IMR-90 (cell line): ENCODE results near the gene TMEM82. TPM values are rescaled to one million over a fixed set of nuclear protein-coding genes. Genes with fewer than 3 reads are reported as not detected.

Source experiments
- ATAC-seq: fragments of 200-7000 bp; cut with Tn5 transposase; 2 replicates; pipeline ENCODE4 v1.9.1; 2020; ENCODE audit warnings: low read depth, mild to moderate bottlenecking, moderate library complexity
- BruUV-seq: library from RNA; stranded (reverse); fragments of 400-500 nt; replicated peaks from 2 replicates; lab custom pipeline; 2021; lab: Mats Ljungman, UMichigan
- CTCF ChIA-PET: fragments of 300-600 bp; formaldehyde crosslinking; extraction: SDS; loops from one replicate; lab custom pipeline; 2021; ENCODE audit warnings: antibody characterized with exemption; lab: Yijun Ruan, JAX
- POLR2A ChIA-PET: fragments of 300-600 bp; sonication (Branson Sonifier 250); formaldehyde crosslinking; loops from one replicate; lab custom pipeline; 2022; ENCODE audit warnings: antibody characterized with exemption; ENCODE audit not compliant: unreplicated experiment; lab: Charles Lee
- DNase-seq: peaks from one replicate; pipeline ENCODE4 v3.0.0; 2013
- H2AFZ ChIP-seq: replicated peaks from 2 replicates; pipeline ENCODE3; 2013; ENCODE audit warnings: low read length, mild to moderate bottlenecking; ENCODE audit not compliant: poor library complexity
- H2AK5ac ChIP-seq: 2 replicates; pipeline ENCODE4 v1.6.1; 2013; ENCODE audit warnings: low read depth, low read length, inconsistent platforms
- H2AK9ac ChIP-seq: replicated peaks from 2 replicates; pipeline ENCODE3; 2013; ENCODE audit warnings: mild to moderate bottlenecking, low read depth, low read length, moderate library complexity; ENCODE audit not compliant: poor library complexity
- H2BK120ac ChIP-seq: 2 replicates; pipeline ENCODE4 v1.6.1; 2013; ENCODE audit warnings: low read depth, low read length, inconsistent platforms
- H2BK15ac ChIP-seq: 3 replicates; pipeline ENCODE4 v1.6.1; 2013; ENCODE audit warnings: low read depth, low read length, inconsistent platforms
- H2BK20ac ChIP-seq: 2 replicates; pipeline ENCODE4 v1.6.1; 2013; ENCODE audit warnings: low read depth, mild to moderate bottlenecking, inconsistent platforms, low read length, moderate library complexity
- H2BK5ac ChIP-seq: 2 replicates; pipeline ENCODE4 v1.6.1; 2013; ENCODE audit warnings: mild to moderate bottlenecking, low read depth, low read length, inconsistent platforms; ENCODE audit not compliant: poor library complexity, severe bottlenecking
- H3K14ac ChIP-seq: replicated peaks from 2 replicates; pipeline ENCODE4 v1.6.1; 2013; ENCODE audit warnings: low read depth, low read length, inconsistent platforms
- H3K18ac ChIP-seq: 2 replicates; pipeline ENCODE4 v1.6.1; 2013; ENCODE audit warnings: low read depth, low read length, control low read depth
- H3K23ac ChIP-seq: 2 replicates; pipeline ENCODE4 v1.6.1; 2013; ENCODE audit warnings: low read depth, low read length, inconsistent platforms
- H3K27ac ChIP-seq: 2 replicates; pipeline ENCODE4 v1.5.1; 2013; ENCODE audit warnings: mild to moderate bottlenecking, control low read depth, low read length; ENCODE audit not compliant: insufficient read depth
- H3K27me3 ChIP-seq: 2 replicates; pipeline ENCODE4 v1.6.1; 2013; ENCODE audit warnings: low read length; ENCODE audit not compliant: control insufficient read depth, insufficient read depth
- H3K36me3 ChIP-seq: 2 replicates; pipeline ENCODE4 v1.6.1; 2013; ENCODE audit warnings: low read length, mixed read lengths; ENCODE audit not compliant: control insufficient read depth, insufficient read depth
- H3K4ac ChIP-seq: 2 replicates; pipeline ENCODE4 v1.6.1; 2013; ENCODE audit warnings: low read depth, low read length, inconsistent platforms
- H3K4me1 ChIP-seq: 2 replicates; pipeline ENCODE4 v1.6.1; 2013; ENCODE audit warnings: low read length, mixed read lengths; ENCODE audit not compliant: control insufficient read depth, insufficient read depth
- H3K4me2 ChIP-seq: 2 replicates; pipeline ENCODE4 v1.6.1; 2013; ENCODE audit warnings: low read depth, mild to moderate bottlenecking, control low read depth, low read length, moderate library complexity
- H3K4me3 ChIP-seq: 2 replicates; pipeline ENCODE4 v1.5.1; 2013; ENCODE audit warnings: low read depth, mild to moderate bottlenecking, control low read depth, low read length, moderate library complexity; ENCODE audit not compliant: insufficient read depth
- H3K56ac ChIP-seq: 2 replicates; pipeline ENCODE4 v1.6.1; 2013; ENCODE audit warnings: low read length, inconsistent platforms; ENCODE audit not compliant: insufficient read depth; ENCODE audit errors: extremely low read depth
- H3K79me1 ChIP-seq, 2 experiments: 2 replicates each; pipeline ENCODE4 v1.6.1; 2013; ENCODE audit warnings: low read length in 2 of 2, inconsistent platforms in 1 of 2, low read depth in 1 of 2
- H3K9ac ChIP-seq: 2 replicates; pipeline ENCODE4 v1.6.1; 2013; ENCODE audit warnings: low read depth, low read length, control low read depth
- H3K9me1 ChIP-seq: 2 replicates; pipeline ENCODE4 v1.6.1; 2013; ENCODE audit warnings: low read length, inconsistent platforms; ENCODE audit not compliant: insufficient read depth
- H3K9me3 ChIP-seq: 2 replicates; pipeline ENCODE4 v1.6.1; 2013; ENCODE audit warnings: low read length; ENCODE audit not compliant: control insufficient read depth, insufficient read depth
- H4K20me1 ChIP-seq: 2 replicates; pipeline ENCODE4 v1.6.1; 2013; ENCODE audit warnings: low read length, inconsistent platforms; ENCODE audit not compliant: insufficient read depth
- H4K5ac ChIP-seq: 2 replicates; pipeline ENCODE4 v1.6.1; 2013; ENCODE audit warnings: mild to moderate bottlenecking, low read depth, low read length, control low read depth
- H4K8ac ChIP-seq, 2 experiments: 2 replicates each; pipeline ENCODE4 v1.6.1; 2013; ENCODE audit warnings: low read depth in 2 of 2, low read length in 2 of 2, control low read depth in 1 of 2, inconsistent platforms in 1 of 2
- H4K91ac ChIP-seq: 2 replicates; pipeline ENCODE4 v1.6.1; 2013; ENCODE audit warnings: low read depth, low read length, inconsistent platforms; ENCODE audit not compliant: insufficient read depth
- CHD1 ChIP-seq: IDR thresholded peaks from 2 replicates; pipeline ENCODE4 v1.6.1; 2012; ENCODE audit warnings: low read depth, low read length, improper control_type of control experiment
- FOS ChIP-seq: fragments of 150-350 bp; IDR thresholded peaks from 2 replicates; pipeline ENCODE4 v1.6.1; 2016; ENCODE audit warnings: low read depth, low read length
- WGBS, 2 experiments: methylation state at CpG; one replicate each; pipeline versions ENCODE4 v1.1.5 to v1.1.7; 2013; ENCODE audit warnings: missing lambda C conversion rate in 2 of 2; ENCODE audit not compliant: insufficient read length in 1 of 2; ENCODE audit errors: extremely low coverage in 2 of 2; 5-methylcytosine and 5-hydroxymethylcytosine counted together
- dilution Hi-C: fragments of 300-500 bp; cut with HindIII; formaldehyde crosslinking; loops from one replicate; pipeline ENCODE4 v1.14.3; 2018; ENCODE audit warnings: low sequenced_read_pairs; ENCODE audit not compliant: unreplicated experiment
- in situ Hi-C: fragments of 300-500 bp; cut with MboI; formaldehyde crosslinking; loops from 3 replicates; pipeline ENCODE4 v1.14.3; 2019; ENCODE audit warnings: low sequenced_read_pairs, inconsistent platforms, mixed read lengths
- intact Hi-C: fragments of 100-400 bp; cut with micrococcal nuclease; formaldehyde crosslinking; loops from 2 replicates; pipeline ENCODE4 v1.10.0; 2022
- polyA plus RNA-seq, 3 experiments: library from polyadenylated mRNA; depleted of rRNA; stranded (reverse); fragments of >200 nt; gene quantifications; 2 replicates each; pipeline ENCODE4 v1.2.3, GENCODE V29; 2012; ENCODE audit warnings: low replicate concordance in 1 of 3
- total RNA-seq: library from RNA; depleted of rRNA; stranded (reverse); fragments of >200 nt; gene quantifications from 2 replicates; pipeline ENCODE4 v1.2.3, GENCODE V29; 2012

Gene TMEM82
- total and polyA plus RNA-seq, 2 of the 4 experiments (the other 2 are of a cell fraction) = not detected

GRCh38 chr1:15735304-15736037 is 6.8 kb upstream of the TMEM82 start:
- H2AFZ ChIP-seq = no peak overlapping the region
- no peak overlapping the region for H3K14ac ChIP-seq
- no TSS peak for BruUV-seq
- H4K5ac ChIP-seq = no peak overlapping the region
- H3K23ac ChIP-seq = no peak overlapping the region
- TF ChIP-seq CHD1 (no peak), FOS (no peak)
- no peak for ATAC-seq
- H3K9ac ChIP-seq = no peak overlapping the region
- H2AK9ac ChIP-seq = no peak overlapping the region
- H2BK20ac ChIP-seq = no peak overlapping the region
- H4K91ac ChIP-seq = no peak overlapping the region
- H3K36me3 ChIP-seq = peaks cover 47% of the 10 kb centered on the region
- no peak overlapping the region for H3K18ac ChIP-seq
- POLR2A ChIA-PET = no interaction called here
- no peak overlapping the region for H3K4me3 ChIP-seq
- 100% methylated on average over 1 of the region's 12 CpGs; no CpG with 5 or more reads in 1 of the 2 experiments for WGBS, 2 experiments
- CTCF ChIA-PET = no interaction called here
- H3K79me1 ChIP-seq = no peaks in the 10 kb centered on the region; a peak in 1 of 4 replicates
- H3K4me2 ChIP-seq = no peak overlapping the region
- no peak overlapping the region for H3K4ac ChIP-seq
- H3K56ac ChIP-seq = no peak overlapping the region
- H3K27ac ChIP-seq = no peak overlapping the region
- no peak overlapping the region for H4K8ac ChIP-seq
- no peaks in the 10 kb centered on the region for H3K4me1 ChIP-seq
- no peak for DNase-seq
- no peak overlapping the region for H2BK5ac ChIP-seq
- no peak overlapping the region for H2AK5ac ChIP-seq
- intact Hi-C loops (no loop called here), in situ Hi-C loops (no loop called here), dilution Hi-C loops (no loop called here)
- no peaks in the 10 kb centered on the region for H3K9me1 ChIP-seq
- H2BK15ac ChIP-seq = no peak overlapping the region
- H2BK120ac ChIP-seq = no peak overlapping the region
- H3K9me3 ChIP-seq = no peaks in the 10 kb centered on the region
- no peaks in the 10 kb centered on the region; the same call in 1 of the 2 replicates for H4K20me1 ChIP-seq
- no peaks in the 10 kb centered on the region for H3K27me3 ChIP-seq
